Measurements from ENCODE around the gene MAN2B2.

The MAN2B2 gene

DNA sequence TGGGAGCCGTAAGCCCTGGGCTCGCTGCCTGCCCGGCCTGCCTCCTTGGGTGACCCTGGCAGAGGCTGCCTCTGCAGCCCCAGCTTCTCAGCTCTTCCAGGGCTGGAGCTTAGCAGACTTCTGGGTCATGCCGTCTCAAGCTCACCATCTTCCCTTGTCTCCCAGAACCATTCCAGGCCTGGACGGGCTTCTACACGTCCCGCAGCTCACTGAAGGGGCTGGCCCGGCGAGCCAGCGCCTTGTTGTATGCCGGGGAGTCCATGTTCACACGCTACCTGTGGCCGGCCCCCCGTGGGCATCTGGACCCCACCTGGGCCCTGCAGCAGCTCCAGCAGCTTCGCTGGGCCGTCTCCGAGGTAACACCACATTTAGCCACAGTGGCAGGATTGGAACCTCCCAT, 22.0 kb downstream of the MAN2B2 start:
- TF ChIP-seq, protein P1, sequence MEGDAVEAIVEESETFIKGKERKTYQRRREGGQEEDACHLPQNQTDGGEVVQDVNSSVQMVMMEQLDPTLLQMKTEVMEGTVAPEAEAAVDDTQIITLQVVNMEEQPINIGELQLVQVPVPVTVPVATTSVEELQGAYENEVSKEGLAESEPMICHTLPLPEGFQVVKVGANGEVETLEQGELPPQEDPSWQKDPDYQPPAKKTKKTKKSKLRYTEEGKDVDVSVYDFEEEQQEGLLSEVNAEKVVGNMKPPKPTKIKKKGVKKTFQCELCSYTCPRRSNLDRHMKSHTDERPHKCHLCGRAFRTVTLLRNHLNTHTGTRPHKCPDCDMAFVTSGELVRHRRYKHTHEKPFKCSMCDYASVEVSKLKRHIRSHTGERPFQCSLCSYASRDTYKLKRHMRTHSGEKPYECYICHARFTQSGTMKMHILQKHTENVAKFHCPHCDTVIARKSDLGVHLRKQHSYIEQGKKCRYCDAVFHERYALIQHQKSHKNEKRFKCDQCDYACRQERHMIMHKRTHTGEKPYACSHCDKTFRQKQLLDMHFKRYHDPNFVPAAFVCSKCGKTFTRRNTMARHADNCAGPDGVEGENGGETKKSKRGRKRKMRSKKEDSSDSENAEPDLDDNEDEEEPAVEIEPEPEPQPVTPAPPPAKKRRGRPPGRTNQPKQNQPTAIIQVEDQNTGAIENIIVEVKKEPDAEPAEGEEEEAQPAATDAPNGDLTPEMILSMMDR (IDR thresholded peaks at IDR 0.05), result no peak

DNA sequence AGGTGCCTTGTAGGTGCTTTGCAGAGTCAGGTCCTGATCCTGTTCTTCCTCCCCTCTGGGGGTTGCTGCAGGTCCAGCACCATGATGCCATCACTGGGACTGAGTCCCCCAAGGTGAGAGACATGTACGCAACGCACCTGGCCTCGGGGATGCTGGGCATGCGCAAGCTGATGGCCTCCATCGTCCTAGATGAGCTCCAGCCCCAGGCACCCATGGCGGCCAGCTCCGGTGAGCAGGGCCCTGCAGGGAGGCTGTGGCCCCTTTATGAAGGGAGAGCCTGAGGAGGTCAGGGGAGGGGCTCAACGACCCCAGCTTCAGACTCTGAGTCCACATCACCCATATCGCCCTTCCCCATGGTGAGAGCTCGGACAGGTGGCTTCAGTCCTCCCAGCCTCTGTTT, 23.1 kb downstream of the MAN2B2 start:
- TF ChIP-seq, protein P1 (IDR thresholded peaks at IDR 0.05), result no peak

DNA sequence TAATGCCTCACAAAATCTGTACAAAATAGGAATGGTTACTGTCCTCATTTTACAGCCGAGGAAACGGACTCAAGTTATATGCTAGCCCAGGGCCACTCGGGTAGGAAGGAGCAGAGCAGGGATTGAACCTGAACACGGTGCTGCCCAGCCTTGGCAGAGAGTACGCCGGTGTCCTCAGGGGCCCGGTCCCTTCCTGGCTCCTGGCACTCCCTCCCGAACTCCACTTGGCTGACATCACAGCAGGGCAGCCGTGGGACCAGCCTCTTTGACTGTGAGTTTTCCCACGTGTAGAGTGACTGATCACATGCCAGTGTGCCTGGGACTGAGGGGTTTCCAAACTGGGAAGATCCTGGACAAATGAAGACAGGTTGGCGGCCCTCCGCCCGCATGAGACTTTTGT, 23.7 kb downstream of the MAN2B2 start:
- TF ChIP-seq, protein P1 (IDR thresholded peaks at IDR 0.05), result no peak

DNA sequence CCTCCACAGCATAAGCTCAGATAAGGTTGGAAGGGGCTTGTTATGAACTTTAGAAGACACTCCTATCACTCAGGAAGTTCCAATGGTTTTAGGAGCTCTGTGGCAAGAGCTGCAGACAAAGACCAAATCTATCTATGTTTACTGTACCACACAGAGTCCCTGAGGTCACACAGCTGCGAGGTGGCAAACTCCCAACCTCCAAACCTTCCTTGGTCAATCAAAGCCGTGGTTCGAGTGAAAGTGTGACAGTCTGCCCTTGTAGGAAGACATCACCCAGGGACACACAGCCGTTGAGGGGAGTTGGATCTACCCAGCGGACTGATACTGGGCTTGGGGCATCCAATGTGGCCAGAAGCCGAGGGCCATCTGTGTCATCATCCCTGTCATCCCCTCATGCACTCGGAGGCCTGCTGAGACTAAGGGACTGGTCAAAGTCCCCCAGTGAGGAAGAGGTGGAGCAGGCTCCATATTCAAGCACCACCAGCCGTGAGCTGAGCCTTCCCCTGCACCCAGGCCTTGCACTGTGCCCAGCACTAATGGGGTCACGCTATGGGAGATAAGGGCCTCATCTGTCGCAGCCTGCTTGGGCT, 26.8 kb downstream of the MAN2B2 start:
- TF ChIP-seq, protein P1 (IDR thresholded peaks at IDR 0.05), result no peak

DNA sequence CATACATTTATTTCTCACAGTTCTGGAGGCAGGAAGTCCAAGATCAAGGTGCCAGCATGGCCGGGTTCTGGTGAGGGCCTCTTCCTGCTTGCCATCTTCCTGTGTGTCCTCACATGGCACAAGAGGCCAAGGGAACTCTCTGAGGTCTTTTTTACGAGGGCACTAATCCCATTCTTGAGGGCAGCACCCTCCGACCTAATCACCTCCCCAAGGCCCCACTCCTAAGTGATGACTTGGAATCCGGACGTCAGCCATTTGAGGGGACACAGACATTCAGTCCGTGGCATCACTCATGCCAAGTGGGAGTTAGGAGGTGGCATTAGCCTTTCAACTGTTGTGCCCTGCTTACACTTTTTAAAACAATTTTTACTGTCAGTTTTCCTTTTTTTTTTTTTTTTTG, 27.3 kb downstream of the MAN2B2 start:
- TF ChIP-seq, protein P1 (IDR thresholded peaks at IDR 0.05), result no peak

DNA sequence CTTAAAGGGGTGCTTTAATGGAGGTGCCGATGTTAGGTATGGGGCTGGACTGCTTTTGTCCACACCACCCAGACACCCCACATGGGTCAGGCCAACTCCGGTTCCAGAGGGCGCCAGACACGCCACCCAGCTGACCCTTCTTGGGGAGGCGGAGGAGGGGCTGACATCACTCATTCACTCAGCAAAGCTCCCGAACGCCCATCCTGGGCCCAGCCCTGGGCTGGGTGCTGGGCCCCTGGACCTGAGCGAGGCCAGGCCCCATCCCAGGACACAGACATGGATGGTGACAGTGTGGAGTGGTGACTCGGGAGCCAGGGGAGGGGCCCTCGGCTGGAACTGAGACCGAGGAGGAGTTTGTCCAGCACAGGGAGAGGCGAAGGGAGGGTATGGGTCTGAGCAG, 28.1 kb downstream of the MAN2B2 start:
- TF ChIP-seq, protein P1 (IDR thresholded peaks at IDR 0.05), result no peak

DNA sequence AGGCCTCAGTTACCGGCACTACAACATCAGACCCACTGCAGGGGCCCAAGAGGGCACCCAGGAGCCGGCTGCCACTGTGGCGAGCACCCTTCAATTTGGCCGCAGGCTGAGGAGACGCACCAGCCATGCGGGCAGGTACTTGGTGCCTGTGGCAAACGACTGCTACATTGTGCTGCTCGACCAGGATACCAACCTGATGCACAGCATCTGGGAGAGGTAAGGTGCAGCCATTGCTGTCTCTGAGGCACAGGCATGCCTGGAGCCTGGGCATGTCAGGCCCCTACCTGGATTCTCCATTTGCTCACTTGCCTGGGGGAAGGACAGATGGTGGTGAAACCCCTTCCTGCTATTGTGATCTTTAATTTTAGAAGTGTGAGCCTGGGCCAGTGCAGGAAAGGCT, 30.1 kb downstream of the MAN2B2 start:
- TF ChIP-seq, protein P1 (IDR thresholded peaks at IDR 0.05), result no peak

DNA sequence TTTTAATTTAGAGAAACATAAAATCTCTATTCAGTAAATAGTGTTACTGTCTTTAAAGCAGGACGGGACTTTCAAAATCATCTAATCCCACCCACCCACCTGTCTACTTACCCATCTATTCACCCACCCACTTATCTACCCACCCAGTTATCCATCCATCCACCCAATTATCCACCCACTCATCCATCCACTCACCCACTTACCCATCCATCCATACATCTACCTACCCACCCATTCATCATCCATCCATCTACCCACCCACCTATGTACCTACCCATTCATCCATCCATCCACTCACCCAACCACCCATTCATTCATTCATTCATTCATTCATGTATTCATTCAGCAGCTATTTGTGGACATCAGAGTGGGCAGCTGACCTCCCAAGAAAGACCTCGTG, 30.6 kb downstream of the MAN2B2 start:
- TF ChIP-seq, protein P1 (IDR thresholded peaks at IDR 0.05), result no peak
